Ectodermal cell (in vitro differentiated cells): Measurements from ENCODE around the gene A1CF.

ENCODE experiments used
- H3K27ac ChIP-seq: 2 replicates; pipeline ENCODE4 v1.7.0; 2013; ENCODE audit warnings: mild to moderate bottlenecking, low read depth, low read length; ENCODE audit not compliant: insufficient read depth, poor library complexity, severe bottlenecking
- H3K27me3 ChIP-seq: 2 replicates; pipeline ENCODE4 v1.7.0; 2013; ENCODE audit warnings: mild to moderate bottlenecking, low read length; ENCODE audit not compliant: insufficient read depth, control insufficient read depth, poor library complexity, severe bottlenecking
- H3K36me3 ChIP-seq: one replicate; pipeline ENCODE4 v1.7.0; 2013; ENCODE audit warnings: low read length; ENCODE audit not compliant: control insufficient read depth, insufficient read depth
- H3K4me1 ChIP-seq: one replicate; pipeline ENCODE4 v1.7.0; 2013; ENCODE audit warnings: low read length; ENCODE audit not compliant: control insufficient read depth, insufficient read depth
- H3K4me3 ChIP-seq: 2 replicates; pipeline ENCODE4 v1.7.0; 2013; ENCODE audit warnings: low read depth, low read length, control low read depth; ENCODE audit not compliant: insufficient read depth
- H3K9me3 ChIP-seq: 2 replicates; pipeline ENCODE4 v1.7.0; 2013; ENCODE audit warnings: mild to moderate bottlenecking, low read length, moderate library complexity; ENCODE audit not compliant: control insufficient read depth
- WGBS, 2 experiments: methylation state at CpG; one replicate each; pipeline ENCODE4 v1.1.7; 2013; ENCODE audit warnings: missing lambda C conversion rate in 2 of 2; 5-methylcytosine and 5-hydroxymethylcytosine counted together

Gene A1CF

GRCh38 chr10:50866317-50866716 lies 19.1 kb downstream of the A1CF start:
- 87 to 91% methylated on average over 2 of the region's 2 CpGs for WGBS, 2 experiments
- H3K4me1 ChIP-seq: no peaks in the 10 kb centered on the region
- H3K36me3 ChIP-seq: no peaks in the 10 kb centered on the region

DNA sequence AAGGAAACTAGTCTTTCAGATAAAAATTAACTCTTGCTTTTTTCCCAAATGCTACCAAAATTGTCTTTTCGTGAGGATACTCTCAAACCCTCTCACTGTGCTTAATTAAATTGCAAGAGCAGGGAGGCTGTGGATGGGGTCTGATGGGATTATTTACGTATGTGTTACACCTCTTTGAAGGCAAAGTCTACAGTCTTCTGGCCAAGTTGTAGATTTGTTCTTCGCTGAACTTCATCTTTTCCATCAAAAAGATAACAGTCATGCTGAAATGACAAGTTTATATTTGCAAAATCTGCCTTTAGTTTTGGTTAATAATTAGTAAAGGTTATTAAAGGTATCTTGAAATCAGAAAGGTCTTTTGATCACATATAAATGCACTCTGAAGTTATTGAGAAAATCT lies 22.7 kb downstream of the A1CF start:
- Histone ChIP-seq H3K27me3 (no peaks in the 10 kb centered on the region), H3K36me3 (no peaks in the 10 kb centered on the region), H3K27ac (no peak overlapping the region), H3K9me3 (no peaks in the 10 kb centered on the region), H3K4me3 (no peak overlapping the region), H3K4me1 (peaks cover 1% of the 10 kb centered on the region)
- WGBS, 2 experiments: 86 to 87% methylated on average over 3 of the region's 3 CpGs

More at GRCh38 chr10:50866317-50866716, 19.1 kb downstream of the A1CF start:
- H3K27me3 ChIP-seq: no peaks in the 10 kb centered on the region
- no peak overlapping the region for H3K4me3 ChIP-seq
- H3K27ac ChIP-seq: no peak overlapping the region
- no peaks in the 10 kb centered on the region for H3K9me3 ChIP-seq

DNA sequence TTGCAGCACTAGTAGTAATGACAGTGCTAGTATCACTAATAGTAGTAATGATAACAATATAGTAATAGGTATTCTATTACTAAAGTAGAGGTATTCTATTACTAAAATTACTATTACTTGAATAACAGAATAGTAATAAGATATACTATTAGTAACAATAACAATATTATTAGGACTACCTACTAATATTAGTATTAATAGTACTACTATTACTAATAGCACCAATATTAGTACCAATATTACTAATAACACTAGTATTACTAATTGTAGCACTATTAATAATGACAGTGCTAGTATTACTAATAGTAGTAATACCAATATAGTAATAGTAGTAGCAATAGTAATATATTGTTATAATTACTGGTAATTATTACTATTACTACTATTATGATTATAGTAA lies 24.1 kb downstream of the A1CF start:
- H3K4me1 ChIP-seq: peaks cover 7% of the 10 kb centered on the region
- no peak overlapping the region for H3K4me3 ChIP-seq
- no peaks in the 10 kb centered on the region for H3K9me3 ChIP-seq
- no peak overlapping the region for H3K27ac ChIP-seq
- H3K27me3 ChIP-seq: no peaks in the 10 kb centered on the region
- H3K36me3 ChIP-seq: no peaks in the 10 kb centered on the region

DNA sequence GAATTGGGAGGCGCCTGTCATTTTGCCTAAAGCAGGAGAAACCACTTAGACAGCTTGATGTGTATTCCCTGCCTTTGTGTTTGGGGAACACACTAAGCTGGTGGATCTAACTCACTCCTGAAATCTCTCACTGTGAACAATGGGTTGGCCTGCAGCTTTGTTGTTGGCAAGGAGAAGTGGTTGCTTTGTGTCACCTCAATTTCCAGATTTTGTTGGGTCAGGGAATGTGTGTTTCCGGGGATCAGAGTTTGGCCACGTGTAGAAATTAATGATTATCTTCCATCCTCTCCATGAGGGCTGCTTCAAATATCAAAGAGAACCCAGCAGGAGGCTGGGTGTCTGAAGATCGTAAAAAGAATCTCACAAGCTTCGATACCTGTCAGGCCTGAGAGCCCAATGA lies 27.8 kb downstream of the A1CF start:
- no peaks in the 10 kb centered on the region for H3K27me3 ChIP-seq
- H3K27ac ChIP-seq: no peak overlapping the region
- WGBS, 2 experiments: 44 to 46% methylated on average over 3 to 5 of the region's 5 CpGs
- H3K4me1 ChIP-seq: peaks cover 7% of the 10 kb centered on the region
- no peaks in the 10 kb centered on the region for H3K36me3 ChIP-seq
- no peaks in the 10 kb centered on the region for H3K9me3 ChIP-seq
- H3K4me3 ChIP-seq: no peak overlapping the region

DNA sequence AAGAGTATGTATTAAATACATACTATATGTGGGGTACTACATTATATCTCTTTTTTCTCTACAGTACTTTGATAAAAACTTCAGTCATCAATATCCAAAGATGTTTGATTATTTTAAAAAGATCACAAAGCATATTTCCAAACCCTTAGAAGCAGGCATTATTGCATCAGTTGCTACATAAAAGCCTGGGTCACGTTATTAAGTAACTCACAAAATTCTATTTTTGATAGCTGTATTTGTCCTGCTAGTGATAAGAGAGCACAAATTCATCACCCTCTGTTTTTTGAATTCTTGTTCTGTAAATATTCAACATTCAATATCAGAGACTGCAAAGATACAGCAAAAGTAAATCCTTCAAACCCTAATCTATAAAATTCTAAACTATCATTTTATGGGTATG lies 30.0 kb downstream of the A1CF start:
- no peaks in the 10 kb centered on the region for H3K9me3 ChIP-seq
- 92% methylated on average over 1 of the region's 1 CpG; no CpG with 5 or more reads in 1 of the 2 experiments for WGBS, 2 experiments
- no peaks in the 10 kb centered on the region for H3K27me3 ChIP-seq
- H3K36me3 ChIP-seq: no peaks in the 10 kb centered on the region
- H3K27ac ChIP-seq: no peak overlapping the region
- H3K4me3 ChIP-seq: no peak overlapping the region
- peaks cover 12% of the 10 kb centered on the region for H3K4me1 ChIP-seq

- H3K9me3 ChIP-seq: no peaks in the 10 kb centered on the region
- H3K36me3 ChIP-seq: no peaks in the 10 kb centered on the region
- H3K4me3 ChIP-seq: no peak overlapping the region
- H3K27ac ChIP-seq: no peak overlapping the region
- no peaks in the 10 kb centered on the region for H3K27me3 ChIP-seq
- WGBS, 2 experiments: no CpG with 5 or more reads among the region's 2 CpGs
- H3K4me1 ChIP-seq: peaks cover 12% of the 10 kb centered on the region
Observed at GRCh38 chr10:50855015-50855414, 30.4 kb downstream of the A1CF start.

- H3K4me3 ChIP-seq: no peak overlapping the region
- H3K27me3 ChIP-seq: no peaks in the 10 kb centered on the region
- H3K27ac ChIP-seq: no peak overlapping the region
- no peaks in the 10 kb centered on the region for H3K9me3 ChIP-seq
- H3K36me3 ChIP-seq: no peaks in the 10 kb centered on the region
- WGBS, 2 experiments: 94% methylated on average over 3 of the region's 3 CpGs; no CpG with 5 or more reads in 1 of the 2 experiments
- H3K4me1 ChIP-seq: peaks cover 12% of the 10 kb centered on the region
Observed at GRCh38 chr10:50853557-50853956, 31.9 kb downstream of the A1CF start.

DNA sequence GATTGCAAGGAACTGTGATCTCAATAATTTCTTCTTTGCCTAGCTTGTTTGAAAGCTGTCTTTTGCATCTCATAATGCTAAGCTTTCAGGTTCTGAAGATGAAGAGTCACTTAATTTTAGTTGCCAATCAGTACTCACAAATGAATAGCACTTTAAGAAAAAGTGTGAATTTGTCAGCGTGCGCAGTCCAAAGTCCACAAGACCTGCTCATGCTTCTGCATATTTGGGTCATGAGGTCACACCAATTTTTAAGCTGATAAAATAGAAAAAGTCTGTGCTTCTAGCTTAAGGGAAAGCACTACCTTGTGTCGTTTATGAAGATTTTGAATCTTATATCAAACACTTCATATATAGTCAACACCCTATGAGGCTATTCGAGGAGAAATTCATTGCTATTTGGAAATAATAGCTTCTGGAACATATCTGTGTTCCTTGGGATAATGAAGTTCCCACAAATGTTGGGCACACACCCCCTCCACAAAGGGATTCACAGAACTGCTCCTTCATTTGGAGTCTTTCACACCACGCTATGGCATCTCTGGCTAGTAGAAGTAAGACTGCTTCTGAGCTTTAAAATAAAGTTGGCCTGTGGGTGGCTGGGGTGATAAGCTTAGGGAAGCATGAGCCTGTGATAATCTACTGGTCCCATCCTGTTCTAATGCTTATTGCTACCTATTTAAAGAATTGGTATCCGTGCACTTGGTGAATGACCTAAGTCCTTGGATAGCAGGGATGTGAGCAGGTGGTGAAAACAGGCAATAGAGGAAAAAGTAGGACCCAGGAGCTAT lies 33.3 kb downstream of the A1CF start:
- H3K9me3 ChIP-seq: no peaks in the 10 kb centered on the region
- no peak overlapping the region for H3K27ac ChIP-seq
- H3K4me1 ChIP-seq: peaks cover 5% of the 10 kb centered on the region
- H3K36me3 ChIP-seq: no peaks in the 10 kb centered on the region
- no peaks in the 10 kb centered on the region for H3K27me3 ChIP-seq
- H3K4me3 ChIP-seq: no peak overlapping the region
- WGBS, 2 experiments: 94 to 97% methylated on average over 4 to 6 of the region's 6 CpGs

- Histone ChIP-seq H3K27ac (no peak overlapping the region), H3K36me3 (no peaks in the 10 kb centered on the region), H3K9me3 (no peaks in the 10 kb centered on the region), H3K4me1 (peaks cover 5% of the 10 kb centered on the region), H3K4me3 (no peak overlapping the region), H3K27me3 (no peaks in the 10 kb centered on the region)
- WGBS, 2 experiments: 65 to 75% methylated on average over 2 to 4 of the region's 5 CpGs
Observed at GRCh38 chr10:50850578-50851230, 34.7 kb downstream of the A1CF start.

DNA sequence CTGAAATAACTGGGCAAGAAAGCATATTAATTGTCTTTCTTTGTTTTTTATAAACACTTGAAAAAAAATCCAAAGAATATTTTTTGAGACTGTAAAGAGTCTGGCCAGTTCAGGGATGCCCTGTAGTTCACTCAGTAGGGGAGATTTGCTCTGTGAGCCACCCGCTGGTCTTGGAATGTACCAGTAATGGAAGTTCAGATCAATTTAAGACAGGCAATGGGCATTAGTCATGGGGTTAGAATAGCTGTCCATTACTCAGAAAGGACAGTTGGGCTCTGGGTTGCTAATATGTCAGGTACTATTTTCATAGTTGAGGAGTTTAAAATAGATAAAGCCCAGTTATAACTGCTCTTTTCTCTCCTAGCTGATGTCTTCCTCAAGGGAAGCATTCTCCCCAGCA lies 38.7 kb downstream of the A1CF start:
- H3K27me3 ChIP-seq: no peaks in the 10 kb centered on the region
- no peak overlapping the region for H3K27ac ChIP-seq
- H3K4me1 ChIP-seq: peaks cover 5% of the 10 kb centered on the region
- 36 to 43% methylated on average over 1 of the region's 1 CpG for WGBS, 2 experiments
- no peaks in the 10 kb centered on the region for H3K9me3 ChIP-seq
- no peaks in the 10 kb centered on the region for H3K36me3 ChIP-seq
- H3K4me3 ChIP-seq: no peak overlapping the region
